IMR-90 (cell line): Measurements from ENCODE around the gene SOD1. TPM values are rescaled to one million over a fixed set of nuclear protein-coding genes. Genes with fewer than 3 reads are reported as not detected.

Source experiments
- ATAC-seq: fragments of 200-7000 bp; cut with Tn5 transposase; 2 replicates; pipeline ENCODE4 v1.9.1; 2020; ENCODE audit warnings: low read depth, mild to moderate bottlenecking, moderate library complexity
- BruUV-seq: library from RNA; stranded (reverse); fragments of 400-500 nt; replicated peaks from 2 replicates; lab custom pipeline; 2021; lab: Mats Ljungman, UMichigan
- CTCF ChIA-PET: fragments of 300-600 bp; formaldehyde crosslinking; extraction: SDS; loops from one replicate; lab custom pipeline; 2021; ENCODE audit warnings: antibody characterized with exemption; lab: Yijun Ruan, JAX
- POLR2A ChIA-PET: fragments of 300-600 bp; sonication (Branson Sonifier 250); formaldehyde crosslinking; loops from one replicate; lab custom pipeline; 2022; ENCODE audit warnings: antibody characterized with exemption; ENCODE audit not compliant: unreplicated experiment; lab: Charles Lee
- DNase-seq: peaks from one replicate; pipeline ENCODE4 v3.0.0; 2013
- H2AFZ ChIP-seq: replicated peaks from 2 replicates; pipeline ENCODE3; 2013; ENCODE audit warnings: low read length, mild to moderate bottlenecking; ENCODE audit not compliant: poor library complexity
- H2AK5ac ChIP-seq: 2 replicates; pipeline ENCODE4 v1.6.1; 2013; ENCODE audit warnings: low read depth, low read length, inconsistent platforms
- H2AK9ac ChIP-seq: replicated peaks from 2 replicates; pipeline ENCODE3; 2013; ENCODE audit warnings: mild to moderate bottlenecking, low read depth, low read length, moderate library complexity; ENCODE audit not compliant: poor library complexity
- H2BK120ac ChIP-seq: 2 replicates; pipeline ENCODE4 v1.6.1; 2013; ENCODE audit warnings: low read depth, low read length, inconsistent platforms
- H2BK15ac ChIP-seq: 3 replicates; pipeline ENCODE4 v1.6.1; 2013; ENCODE audit warnings: low read depth, low read length, inconsistent platforms
- H2BK20ac ChIP-seq: 2 replicates; pipeline ENCODE4 v1.6.1; 2013; ENCODE audit warnings: low read depth, mild to moderate bottlenecking, inconsistent platforms, low read length, moderate library complexity
- H2BK5ac ChIP-seq: 2 replicates; pipeline ENCODE4 v1.6.1; 2013; ENCODE audit warnings: mild to moderate bottlenecking, low read depth, low read length, inconsistent platforms; ENCODE audit not compliant: poor library complexity, severe bottlenecking
- H3K14ac ChIP-seq: replicated peaks from 2 replicates; pipeline ENCODE4 v1.6.1; 2013; ENCODE audit warnings: low read depth, low read length, inconsistent platforms
- H3K18ac ChIP-seq: 2 replicates; pipeline ENCODE4 v1.6.1; 2013; ENCODE audit warnings: low read depth, low read length, control low read depth
- H3K23ac ChIP-seq: 2 replicates; pipeline ENCODE4 v1.6.1; 2013; ENCODE audit warnings: low read depth, low read length, inconsistent platforms
- H3K27ac ChIP-seq: 2 replicates; pipeline ENCODE4 v1.5.1; 2013; ENCODE audit warnings: mild to moderate bottlenecking, control low read depth, low read length; ENCODE audit not compliant: insufficient read depth
- H3K27me3 ChIP-seq: 2 replicates; pipeline ENCODE4 v1.6.1; 2013; ENCODE audit warnings: low read length; ENCODE audit not compliant: control insufficient read depth, insufficient read depth
- H3K36me3 ChIP-seq: 2 replicates; pipeline ENCODE4 v1.6.1; 2013; ENCODE audit warnings: low read length, mixed read lengths; ENCODE audit not compliant: control insufficient read depth, insufficient read depth
- H3K4ac ChIP-seq: 2 replicates; pipeline ENCODE4 v1.6.1; 2013; ENCODE audit warnings: low read depth, low read length, inconsistent platforms
- H3K4me1 ChIP-seq: 2 replicates; pipeline ENCODE4 v1.6.1; 2013; ENCODE audit warnings: low read length, mixed read lengths; ENCODE audit not compliant: control insufficient read depth, insufficient read depth
- H3K4me2 ChIP-seq: 2 replicates; pipeline ENCODE4 v1.6.1; 2013; ENCODE audit warnings: low read depth, mild to moderate bottlenecking, control low read depth, low read length, moderate library complexity
- H3K4me3 ChIP-seq: 2 replicates; pipeline ENCODE4 v1.5.1; 2013; ENCODE audit warnings: low read depth, mild to moderate bottlenecking, control low read depth, low read length, moderate library complexity; ENCODE audit not compliant: insufficient read depth
- H3K56ac ChIP-seq: 2 replicates; pipeline ENCODE4 v1.6.1; 2013; ENCODE audit warnings: low read length, inconsistent platforms; ENCODE audit not compliant: insufficient read depth; ENCODE audit errors: extremely low read depth
- H3K79me1 ChIP-seq, 2 experiments: 2 replicates each; pipeline ENCODE4 v1.6.1; 2013; ENCODE audit warnings: low read length in 2 of 2, inconsistent platforms in 1 of 2, low read depth in 1 of 2
- H3K9ac ChIP-seq: 2 replicates; pipeline ENCODE4 v1.6.1; 2013; ENCODE audit warnings: low read depth, low read length, control low read depth
- H3K9me1 ChIP-seq: 2 replicates; pipeline ENCODE4 v1.6.1; 2013; ENCODE audit warnings: low read length, inconsistent platforms; ENCODE audit not compliant: insufficient read depth
- H3K9me3 ChIP-seq: 2 replicates; pipeline ENCODE4 v1.6.1; 2013; ENCODE audit warnings: low read length; ENCODE audit not compliant: control insufficient read depth, insufficient read depth
- H4K20me1 ChIP-seq: 2 replicates; pipeline ENCODE4 v1.6.1; 2013; ENCODE audit warnings: low read length, inconsistent platforms; ENCODE audit not compliant: insufficient read depth
- H4K5ac ChIP-seq: 2 replicates; pipeline ENCODE4 v1.6.1; 2013; ENCODE audit warnings: mild to moderate bottlenecking, low read depth, low read length, control low read depth
- H4K8ac ChIP-seq, 2 experiments: 2 replicates each; pipeline ENCODE4 v1.6.1; 2013; ENCODE audit warnings: low read depth in 2 of 2, low read length in 2 of 2, control low read depth in 1 of 2, inconsistent platforms in 1 of 2
- H4K91ac ChIP-seq: 2 replicates; pipeline ENCODE4 v1.6.1; 2013; ENCODE audit warnings: low read depth, low read length, inconsistent platforms; ENCODE audit not compliant: insufficient read depth
- BHLHE40 ChIP-seq: fragments of 150-350 bp; IDR thresholded peaks from 2 replicates; pipeline ENCODE4 v1.6.1; 2016; ENCODE audit warnings: mild to moderate bottlenecking, low read depth, low read length
- CEBPB ChIP-seq: IDR thresholded peaks from 2 replicates; pipeline ENCODE4 v1.6.1; 2012; ENCODE audit warnings: low read depth, low read length, improper control_type of control experiment
- CHD1 ChIP-seq: IDR thresholded peaks from 2 replicates; pipeline ENCODE4 v1.6.1; 2012; ENCODE audit warnings: low read depth, low read length, improper control_type of control experiment
- CTCF ChIP-seq: conservative IDR thresholded peaks from 2 replicates; pipeline ENCODE4 v1.5.1; 2012; ENCODE audit warnings: mild to moderate bottlenecking, low read depth, low read length, improper control_type of control experiment
- ELK1 ChIP-seq: fragments of 150-350 bp; IDR thresholded peaks from 2 replicates; pipeline ENCODE4 v1.6.1; 2016; ENCODE audit warnings: low read depth, mild to moderate bottlenecking, low read length, moderate library complexity, borderline replicate concordance
- FOS ChIP-seq: fragments of 150-350 bp; IDR thresholded peaks from 2 replicates; pipeline ENCODE4 v1.6.1; 2016; ENCODE audit warnings: low read depth, low read length
- NFE2L2 ChIP-seq: fragments of 150-350 bp; IDR thresholded peaks from 2 replicates; pipeline ENCODE4 v1.6.1; 2016; ENCODE audit warnings: low read depth, mild to moderate bottlenecking, low read length
- POLR2A ChIP-seq: IDR thresholded peaks from 2 replicates; pipeline ENCODE4 v1.6.1; 2012; ENCODE audit warnings: mild to moderate bottlenecking, low read depth, low read length
- RAD21 ChIP-seq: IDR thresholded peaks from 2 replicates; pipeline ENCODE4 v1.6.1; 2012; ENCODE audit warnings: low read length, improper control_type of control experiment
- RCOR1 ChIP-seq: IDR thresholded peaks from 2 replicates; pipeline ENCODE4 v1.6.1; 2012; ENCODE audit warnings: mild to moderate bottlenecking, low read length, improper control_type of control experiment; ENCODE audit not compliant: insufficient replicate concordance
- WGBS, 2 experiments: methylation state at CpG; one replicate each; pipeline versions ENCODE4 v1.1.5 to v1.1.7; 2013; ENCODE audit warnings: missing lambda C conversion rate in 2 of 2; ENCODE audit not compliant: insufficient read length in 1 of 2; ENCODE audit errors: extremely low coverage in 2 of 2; 5-methylcytosine and 5-hydroxymethylcytosine counted together
- dilution Hi-C: fragments of 300-500 bp; cut with HindIII; formaldehyde crosslinking; loops from one replicate; pipeline ENCODE4 v1.14.3; 2018; ENCODE audit warnings: low sequenced_read_pairs; ENCODE audit not compliant: unreplicated experiment
- in situ Hi-C: fragments of 300-500 bp; cut with MboI; formaldehyde crosslinking; loops from 3 replicates; pipeline ENCODE4 v1.14.3; 2019; ENCODE audit warnings: low sequenced_read_pairs, inconsistent platforms, mixed read lengths
- intact Hi-C: fragments of 100-400 bp; cut with micrococcal nuclease; formaldehyde crosslinking; loops from 2 replicates; pipeline ENCODE4 v1.10.0; 2022
- polyA plus RNA-seq, 3 experiments: library from polyadenylated mRNA; depleted of rRNA; stranded (reverse); fragments of >200 nt; gene quantifications; 2 replicates each; pipeline ENCODE4 v1.2.3, GENCODE V29; 2012; ENCODE audit warnings: low replicate concordance in 1 of 3
- total RNA-seq: library from RNA; depleted of rRNA; stranded (reverse); fragments of >200 nt; gene quantifications from 2 replicates; pipeline ENCODE4 v1.2.3, GENCODE V29; 2012

The SOD1 gene
- total and polyA plus RNA-seq, 2 of the 4 experiments (the other 2 are of a cell fraction) = 312 to 392 TPM

GRCh38 chr21:31684918-31685317 is 25.4 kb downstream of the SOD1 start:
- H3K56ac ChIP-seq = no peak overlapping the region
- no peak overlapping the region for H4K5ac ChIP-seq
- H3K4ac ChIP-seq = no peak overlapping the region
- H3K9me3 ChIP-seq = no peaks in the 10 kb centered on the region
- intact Hi-C loops = no loop called here
- peaks cover 6% of the 10 kb centered on the region for H3K9me1 ChIP-seq
- peaks cover 41% of the 10 kb centered on the region for H3K36me3 ChIP-seq
- ATAC-seq (no peak), DNase-seq (no peak)
- no peak overlapping the region for H2BK5ac ChIP-seq
- no peak overlapping the region for H2BK120ac ChIP-seq
- H2AK9ac ChIP-seq = no peak overlapping the region
- no peak overlapping the region for H4K91ac ChIP-seq
- H3K23ac ChIP-seq = no peak overlapping the region
- no peak overlapping the region for H3K4me3 ChIP-seq
- ChIA-PET CTCF (no interaction called here), POLR2A (no interaction called here)
- H3K4me1 ChIP-seq = peaks cover 4% of the 10 kb centered on the region
- H2AK5ac ChIP-seq = no peak overlapping the region
- H2BK20ac ChIP-seq = no peak overlapping the region
- no peak for TF ChIP-seq BHLHE40
- TF ChIP-seq CTCF = no peak
- no peak for TF ChIP-seq ELK1
- TF ChIP-seq RCOR1 = no peak
- TF ChIP-seq CHD1 = no peak
- TF ChIP-seq NFE2L2 = no peak
- no peak for TF ChIP-seq RAD21
- TF ChIP-seq FOS = no peak
- TF ChIP-seq POLR2A = no peak
- no peak for TF ChIP-seq CEBPB
- no peak overlapping the region for H4K8ac ChIP-seq
- H3K14ac ChIP-seq = no peak overlapping the region
- no peak overlapping the region for H2AFZ ChIP-seq
- no peak overlapping the region for H2BK15ac ChIP-seq
- H3K27me3 ChIP-seq = no peaks in the 10 kb centered on the region
- no CpG with 5 or more reads among the region's 7 CpGs for WGBS, 2 experiments
- dilution Hi-C loops = no loop called here
- in situ Hi-C loops = no loop called here
- no peak overlapping the region for H3K9ac ChIP-seq
- H3K79me1 ChIP-seq = peaks cover 22 to 30% of the 10 kb centered on the region in 2 experiments
- peaks cover 5% of the 10 kb centered on the region; the same call in 1 of the 2 replicates for H4K20me1 ChIP-seq
- no TSS peak for BruUV-seq
- H3K4me2 ChIP-seq = no peak overlapping the region
- H3K18ac ChIP-seq = no peak overlapping the region
- no peak overlapping the region for H3K27ac ChIP-seq
